ENCODE measurements around the gene MORN5.

The MORN5 gene

DNA sequence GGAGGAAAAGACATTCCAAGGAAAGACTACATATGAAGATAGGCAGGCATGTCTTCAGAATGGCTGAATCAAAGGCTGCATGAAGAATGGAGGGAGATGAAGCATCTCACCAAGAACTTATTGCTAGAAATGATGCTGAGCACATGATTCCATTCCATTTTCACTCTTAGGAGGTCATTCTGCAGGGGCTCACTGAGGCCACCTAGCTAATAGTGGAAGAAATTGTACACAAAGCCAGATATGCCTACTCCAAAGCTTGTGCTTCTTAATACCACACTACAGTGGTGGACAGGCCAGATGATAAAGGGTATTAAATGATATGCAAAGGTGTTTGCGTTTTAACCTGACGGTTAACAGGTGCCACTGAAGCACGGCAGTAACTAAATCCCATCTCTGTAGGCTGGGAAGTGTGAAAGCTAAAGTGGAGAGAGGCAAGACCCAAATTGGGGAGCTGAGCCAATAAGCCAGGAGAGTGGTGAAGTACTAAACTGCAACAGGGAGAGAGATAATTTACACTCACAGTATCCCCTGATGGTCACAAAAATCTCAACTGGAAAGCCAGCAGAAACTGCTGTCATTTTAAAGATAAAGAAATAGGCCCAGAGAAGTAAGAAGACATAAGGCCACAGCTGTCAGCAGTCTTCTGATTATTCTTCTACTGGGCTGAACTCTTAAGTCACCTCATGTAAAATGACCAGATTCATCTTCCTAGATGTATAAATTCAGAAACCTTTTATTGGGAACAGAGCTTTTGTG lies 14.7 kb upstream of the MORN5 start:
- DNase-seq: no peak

- DNase-seq: no peak
Measured at GRCh38 chr9:122145592-122145863, 14.2 kb upstream of the MORN5 start.

- DNase-seq: peak; percentile 22
Measured at GRCh38 chr9:122151267-122151828, 8.4 kb upstream of the MORN5 start.

DNA sequence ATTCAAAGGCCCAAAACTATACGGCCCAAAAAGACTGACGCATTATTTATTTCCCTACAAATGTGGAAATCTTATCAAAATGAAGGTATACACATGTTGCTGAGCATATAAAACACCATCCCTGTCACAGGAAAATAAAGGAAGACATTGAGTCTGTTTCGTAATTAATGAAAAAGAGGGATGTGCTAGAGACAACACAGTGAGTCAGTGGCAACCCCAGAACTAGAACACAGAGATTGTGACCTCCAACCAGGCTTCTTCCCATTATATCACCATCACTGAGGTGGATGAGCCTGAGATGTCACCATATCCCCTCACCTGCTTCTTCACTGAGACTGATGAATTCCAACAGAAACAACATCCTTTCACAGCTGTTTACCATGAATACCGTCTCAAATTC lies 3.9 kb upstream of the MORN5 start:
- DNase-seq: peak; percentile 35

DNA sequence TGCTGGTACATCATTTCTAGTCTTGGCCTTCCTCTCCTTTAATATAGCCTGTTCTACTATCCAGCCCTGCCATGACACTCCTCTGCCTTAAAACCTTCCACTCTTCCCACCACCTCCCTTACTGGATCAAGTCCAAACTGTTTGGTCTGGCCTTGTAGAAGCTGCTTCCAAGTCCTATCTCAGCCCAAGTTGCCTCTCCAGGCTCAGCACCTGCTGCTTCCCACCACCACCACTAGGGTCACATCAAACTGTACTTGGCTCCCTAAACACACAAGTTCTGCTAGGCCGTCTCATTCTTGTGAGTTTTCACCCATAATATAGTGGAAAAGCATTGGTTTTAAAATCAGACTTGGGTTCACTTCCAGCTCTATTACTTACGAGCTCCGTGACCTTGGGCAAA lies 1.5 kb upstream of the MORN5 start:
- DNase-seq: peak; percentile 48

- no peak for DNase-seq
Measured at GRCh38 chr9:122159925-122160246, 178 bp downstream of the MORN5 start.

DNA sequence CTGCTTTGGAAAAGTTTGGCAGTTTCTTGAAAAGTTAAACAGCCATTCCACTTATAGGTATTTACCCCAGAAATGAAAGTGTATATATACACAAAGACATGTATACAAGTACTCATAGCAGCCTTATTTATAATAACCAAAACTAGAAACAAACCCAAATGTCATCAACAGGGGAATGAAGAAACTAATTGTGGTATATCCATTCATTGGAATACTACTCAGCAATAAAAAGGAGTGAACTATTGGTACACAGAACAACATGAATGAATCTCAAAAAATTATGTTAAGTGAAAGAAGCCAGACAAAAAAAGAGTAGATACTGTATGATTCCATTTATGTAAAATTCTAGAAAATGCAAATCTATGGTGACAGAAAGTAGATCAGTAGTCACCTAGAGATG lies 2.7 kb downstream of the MORN5 start:
- DNase-seq: no peak

- no peak for DNase-seq
Measured at GRCh38 chr9:122164286-122164685, 4.6 kb downstream of the MORN5 start.

DNA sequence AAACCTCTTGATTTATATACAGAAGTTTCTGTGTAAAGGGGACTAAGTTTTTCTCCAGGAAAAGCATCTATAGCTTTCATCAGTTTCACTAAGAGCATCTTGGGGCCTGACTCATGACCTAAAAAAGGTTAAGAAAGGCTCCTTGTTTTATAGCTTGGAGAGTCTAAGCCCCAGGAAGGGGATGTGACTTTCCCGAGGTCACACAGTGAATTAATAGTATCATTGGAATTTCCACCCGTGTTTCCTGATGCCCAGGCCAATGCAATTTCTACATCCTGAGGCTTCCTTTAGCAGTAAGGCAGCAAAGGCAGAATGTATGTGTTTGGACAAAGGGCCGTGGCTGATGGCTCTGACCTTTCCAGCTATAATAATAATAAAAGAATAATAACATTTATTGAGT lies 8.6 kb downstream of the MORN5 start:
- DNase-seq: no peak

DNA sequence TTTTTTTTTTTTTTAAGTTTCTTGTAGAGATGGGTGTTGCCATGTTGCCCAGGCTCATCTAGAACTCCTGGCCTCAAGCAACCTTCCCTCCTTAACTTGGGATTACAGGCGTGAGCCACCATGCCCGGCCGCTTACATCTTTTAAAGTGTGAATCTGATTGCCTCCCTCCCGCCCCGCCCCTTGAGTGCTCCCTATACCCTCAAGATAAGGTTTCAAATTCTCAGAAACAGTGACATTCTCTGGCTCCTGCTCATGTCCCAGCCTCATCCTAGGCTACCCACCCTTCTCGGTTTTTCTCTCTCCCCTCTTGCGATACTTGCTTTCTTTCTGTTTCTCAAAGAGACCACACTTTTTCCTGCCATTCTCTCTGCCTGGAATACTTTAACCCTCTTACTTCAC lies 12.4 kb downstream of the MORN5 start:
- DNase-seq: no peak

DNA sequence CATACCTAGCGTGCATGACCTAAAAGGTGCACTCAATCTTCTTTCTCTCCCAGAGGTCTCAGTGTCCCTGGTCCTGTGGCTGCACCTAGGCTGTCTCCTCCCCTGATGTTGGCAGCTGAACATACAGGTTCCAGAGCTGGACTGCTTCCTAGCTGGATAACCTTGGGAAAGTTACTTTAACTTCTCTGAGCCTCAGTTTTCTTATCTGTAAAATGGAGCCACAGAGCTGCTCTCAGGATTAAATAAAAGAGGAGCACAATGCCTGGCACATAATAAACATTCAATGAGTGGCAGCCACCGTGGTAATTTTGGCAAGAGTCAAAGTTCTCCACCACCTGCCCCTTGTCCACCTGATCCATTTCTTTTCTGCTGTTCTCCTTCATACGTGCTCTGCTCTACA lies 14.0 kb downstream of the MORN5 start:
- no peak for DNase-seq

DNA sequence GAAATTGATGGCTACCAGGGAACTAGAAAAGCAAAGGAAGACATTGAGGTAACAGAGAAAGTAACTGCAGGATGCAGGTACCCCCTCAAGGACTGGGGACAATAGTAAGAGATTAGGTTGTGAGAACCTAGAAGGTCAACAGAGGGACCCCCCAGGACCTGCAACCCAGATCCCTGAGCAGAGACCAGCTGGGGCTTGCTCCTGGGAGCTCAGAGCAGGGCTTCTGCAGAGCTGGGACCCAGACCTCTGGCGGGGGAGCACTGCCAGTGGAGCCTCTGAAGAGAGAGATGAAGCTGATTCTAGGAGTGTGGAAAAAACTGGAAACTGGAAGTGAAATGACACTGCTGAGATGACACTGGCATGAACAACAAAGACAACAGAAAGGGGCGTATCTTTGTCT lies 17.2 kb downstream of the MORN5 start:
- no peak for DNase-seq

- DNase-seq: no peak
Measured at GRCh38 chr9:122179054-122179689, 19.5 kb downstream of the MORN5 start.

DNA sequence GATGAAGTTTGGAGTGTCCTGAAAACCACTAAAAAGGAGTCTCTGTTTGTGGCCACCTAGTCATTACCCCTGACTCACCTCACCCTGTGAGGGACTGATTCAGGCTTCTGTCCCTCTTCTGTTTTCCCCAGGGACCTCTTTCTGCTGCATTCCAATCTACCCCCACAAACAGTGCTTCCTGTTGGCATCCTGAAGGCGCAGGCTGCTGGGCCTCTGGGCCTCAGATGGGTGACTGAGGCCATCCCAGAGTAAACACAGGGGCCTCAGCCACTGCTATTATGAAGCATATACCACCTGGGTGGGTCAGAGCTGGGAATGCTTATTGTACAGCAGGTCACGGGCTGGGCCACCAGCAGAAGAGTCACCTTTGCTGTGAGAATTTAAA lies 20.0 kb downstream of the MORN5 start:
- no peak for DNase-seq

DNA sequence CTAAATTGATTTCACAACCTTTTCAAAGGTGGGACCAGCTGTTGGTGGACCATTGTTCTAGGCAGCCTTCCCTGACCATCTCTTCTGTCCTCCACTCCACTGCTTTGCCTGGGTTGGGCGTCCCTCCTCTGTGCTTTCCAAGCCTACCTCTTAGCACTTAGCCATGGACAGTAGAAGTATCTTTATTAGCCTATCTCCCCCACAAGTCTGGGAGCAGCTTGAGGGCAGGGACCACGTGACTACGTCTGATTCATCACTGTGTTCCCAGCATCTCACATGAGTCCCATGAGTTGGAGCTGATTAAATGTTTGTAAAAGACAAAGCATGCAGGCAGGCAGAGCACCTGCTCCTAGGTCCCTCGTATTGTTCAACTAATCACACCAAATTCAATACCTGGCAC lies 20.9 kb downstream of the MORN5 start:
- DNase-seq: peak; percentile 25

GRCh38 chr9:122183501-122183900 lies 23.8 kb downstream of the MORN5 start:
- DNase-seq: no peak

DNA sequence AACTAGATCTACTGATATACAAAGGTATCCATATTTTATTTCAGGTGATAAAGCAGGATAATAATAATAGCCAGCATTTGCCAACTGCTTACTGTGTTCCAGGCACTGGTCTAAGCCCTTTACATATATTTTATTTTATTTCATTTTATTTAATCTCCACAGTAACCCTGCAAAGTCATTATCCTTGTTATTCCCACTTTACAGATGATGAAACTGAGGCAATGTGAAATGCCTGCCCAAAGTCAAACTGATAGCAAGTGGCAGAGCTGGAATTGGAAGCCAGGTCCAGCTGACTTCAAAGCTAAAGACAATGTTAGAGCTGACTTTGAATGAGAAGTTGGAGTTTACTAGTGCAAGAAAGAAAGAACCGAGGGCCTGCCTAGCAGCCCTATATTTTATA lies 24.8 kb downstream of the MORN5 start:
- DNase-seq: no peak

GRCh38 chr9:122186301-122186700 lies 26.6 kb downstream of the MORN5 start:
- no peak for DNase-seq

GRCh38 chr9:122186777-122187470 lies 27.2 kb downstream of the MORN5 start:
- DNase-seq: no peak

GRCh38 chr9:122188369-122188768 lies 28.7 kb downstream of the MORN5 start:
- no peak for DNase-seq

GRCh38 chr9:122190597-122191381 lies 31.1 kb downstream of the MORN5 start:
- DNase-seq: peak; percentile 33

DNA sequence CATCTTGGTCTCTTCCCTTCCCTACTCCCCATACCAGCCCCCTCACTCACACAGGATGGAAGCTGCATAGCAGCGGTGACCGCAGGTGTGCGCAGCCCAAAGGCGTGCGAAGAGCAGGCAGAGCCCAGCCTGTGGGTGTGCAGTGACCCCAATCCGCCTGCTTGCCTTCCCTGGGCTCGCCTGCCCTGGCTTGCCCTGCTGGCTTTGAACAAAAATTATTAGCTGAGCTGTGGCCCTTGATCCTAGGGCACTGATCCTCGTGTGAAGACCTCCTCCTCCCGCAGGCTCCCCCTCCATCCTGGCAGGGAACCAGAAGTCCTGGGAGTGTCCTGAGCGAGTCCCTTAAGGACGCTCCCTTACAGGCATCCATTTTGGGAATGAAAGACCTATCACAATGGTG lies 31.9 kb downstream of the MORN5 start:
- DNase-seq: no peak

- peak; percentile 61 for DNase-seq
Measured at GRCh38 chr9:122192261-122192875, 32.7 kb downstream of the MORN5 start.

All from MV-4-11 (cell line).